ENCODE data around the gene RPUSD2.

The RPUSD2 gene, protein sequence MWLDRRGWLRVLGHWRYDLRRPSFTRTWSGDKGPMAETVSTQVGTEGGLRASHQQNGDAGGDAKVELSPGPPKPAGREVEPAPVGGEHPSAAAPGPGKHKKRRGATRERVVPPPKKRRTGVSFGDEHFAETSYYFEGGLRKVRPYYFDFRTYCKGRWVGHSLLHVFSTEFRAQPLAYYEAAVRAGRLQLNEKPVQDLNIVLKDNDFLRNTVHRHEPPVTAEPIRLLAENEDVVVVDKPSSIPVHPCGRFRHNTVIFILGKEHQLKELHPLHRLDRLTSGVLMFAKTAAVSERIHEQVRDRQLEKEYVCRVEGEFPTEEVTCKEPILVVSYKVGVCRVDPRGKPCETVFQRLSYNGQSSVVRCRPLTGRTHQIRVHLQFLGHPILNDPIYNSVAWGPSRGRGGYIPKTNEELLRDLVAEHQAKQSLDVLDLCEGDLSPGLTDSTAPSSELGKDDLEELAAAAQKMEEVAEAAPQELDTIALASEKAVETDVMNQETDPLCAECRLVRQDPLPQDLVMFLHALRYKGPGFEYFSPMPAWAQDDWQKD

DNA sequence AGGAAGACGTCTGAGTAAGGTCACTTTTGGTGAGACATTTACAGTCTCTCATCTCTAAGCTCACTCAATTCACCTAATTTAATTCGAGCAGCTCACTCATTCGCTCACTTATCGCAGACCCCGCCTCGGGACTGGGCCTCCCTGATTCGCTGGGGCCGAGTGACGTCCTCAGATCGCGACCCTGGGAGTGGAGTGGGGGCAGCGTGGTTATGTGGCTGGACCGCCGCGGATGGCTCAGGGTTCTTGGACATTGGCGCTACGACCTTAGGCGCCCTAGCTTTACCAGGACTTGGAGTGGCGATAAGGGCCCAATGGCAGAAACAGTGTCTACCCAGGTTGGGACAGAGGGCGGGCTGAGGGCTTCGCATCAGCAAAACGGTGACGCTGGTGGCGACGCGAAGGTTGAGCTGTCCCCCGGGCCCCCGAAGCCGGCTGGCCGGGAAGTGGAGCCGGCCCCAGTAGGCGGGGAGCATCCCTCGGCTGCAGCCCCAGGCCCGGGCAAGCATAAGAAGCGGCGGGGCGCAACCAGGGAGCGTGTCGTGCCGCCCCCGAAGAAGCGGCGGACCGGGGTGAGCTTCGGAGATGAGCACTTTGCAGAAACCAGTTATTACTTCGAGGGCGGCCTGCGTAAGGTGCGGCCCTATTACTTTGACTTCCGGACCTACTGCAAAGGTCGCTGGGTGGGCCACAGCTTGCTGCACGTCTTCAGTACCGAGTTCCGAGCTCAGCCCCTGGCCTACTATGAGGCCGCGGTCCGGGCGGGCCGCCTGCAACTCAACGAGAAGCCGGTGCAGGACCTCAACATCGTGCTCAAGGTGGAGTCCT, at the start of gene RPUSD2:
Gene RPUSD2 (plus strand): TSS at position 171 of the 825 bp plus-strand sequence. CDS start 39 bp downstream, at position 210.
- DNase-seq (ENCODE audit: low read depth), result peak; percentile 63

DNA sequence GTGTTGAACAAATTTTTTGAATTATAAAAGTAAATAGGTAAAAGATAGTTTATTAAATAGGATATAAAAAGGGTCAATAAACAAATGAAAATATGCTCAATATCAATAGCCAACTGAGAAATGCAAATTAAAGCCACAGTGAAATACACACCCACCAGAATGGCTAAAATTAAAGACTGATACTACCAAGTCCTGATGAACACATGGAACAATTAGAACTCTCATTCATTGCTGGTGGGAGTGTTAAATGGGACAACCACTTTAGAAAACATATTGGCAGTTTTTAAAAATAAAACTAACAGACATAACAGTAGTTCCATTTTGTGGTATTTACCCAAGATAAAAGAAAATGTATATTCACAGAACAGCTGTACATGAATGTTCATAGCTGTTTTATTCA, 45.5 kb upstream of the RPUSD2 start:
- no peak for DNase-seq (ENCODE audit: low read depth)

DNA sequence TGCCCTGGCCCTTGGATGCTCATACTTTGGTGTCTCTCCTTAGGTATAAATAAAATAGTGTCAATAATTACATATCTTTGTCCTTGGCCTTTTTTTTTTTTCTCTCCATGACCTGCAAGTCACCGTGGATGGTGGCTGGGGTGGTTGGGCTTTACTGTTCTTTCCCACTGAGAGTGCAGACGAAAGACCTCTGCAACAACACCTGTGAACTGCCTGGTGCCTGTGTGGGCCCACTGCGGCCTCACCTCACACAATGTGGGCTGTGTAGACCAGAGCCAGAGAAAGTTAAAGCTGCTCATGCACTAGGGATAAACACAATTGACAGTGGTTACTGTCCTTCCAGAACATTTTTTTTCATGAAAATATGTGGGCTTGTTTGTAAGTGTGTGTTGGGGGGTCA, 43.2 kb upstream of the RPUSD2 start:
- DNase-seq (ENCODE audit: low read depth), result no peak

DNA sequence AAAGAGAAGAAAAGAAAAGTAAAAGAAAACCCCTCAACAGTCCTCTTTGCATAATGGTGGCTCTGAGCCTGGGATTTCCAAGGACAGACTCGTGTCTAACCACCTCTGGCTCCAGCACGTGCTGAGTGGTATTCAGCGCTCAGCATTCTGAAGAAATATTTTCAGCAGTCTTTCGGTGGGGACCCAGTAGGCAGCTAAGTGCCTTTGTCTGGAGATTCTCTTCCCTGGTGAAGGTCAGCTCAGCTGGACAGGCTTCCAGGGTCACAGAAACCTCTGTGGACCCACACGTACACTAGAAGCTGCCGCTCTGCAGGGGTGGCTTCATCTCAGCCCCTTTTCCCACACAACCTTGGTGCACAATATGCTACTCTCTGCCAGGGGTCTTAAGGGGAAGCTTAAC, 40.3 kb upstream of the RPUSD2 start:
- no peak for DNase-seq (ENCODE audit: low read depth)

DNA sequence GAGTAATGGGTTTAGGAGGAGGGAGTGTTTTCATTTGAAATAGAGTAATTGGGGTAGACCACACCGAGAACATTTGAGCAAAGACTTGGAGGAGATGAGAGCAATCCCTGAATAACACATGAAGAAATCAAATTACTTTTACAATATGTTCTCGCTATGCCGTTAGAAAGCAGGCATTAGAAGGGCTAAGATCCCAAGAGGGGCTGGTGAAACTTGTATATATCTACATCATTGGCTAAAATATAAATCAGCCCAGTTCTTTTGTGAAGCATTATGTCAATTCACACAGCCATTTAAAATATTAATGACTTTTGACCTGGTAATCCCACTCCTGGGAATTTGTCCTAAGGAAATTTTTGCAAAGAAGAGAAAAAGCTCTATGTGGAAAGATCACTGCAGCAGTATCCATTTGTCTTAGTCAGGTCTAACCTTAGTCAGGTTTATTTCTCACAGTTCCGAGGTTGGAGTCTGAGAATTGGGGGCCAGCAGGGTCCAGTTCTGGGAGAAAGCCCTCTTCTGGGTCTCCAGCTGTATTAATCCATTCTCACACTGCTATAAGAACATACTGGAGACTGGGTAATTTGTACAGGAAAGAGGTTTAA, 35.2 kb upstream of the RPUSD2 start:
- no peak for DNase-seq (ENCODE audit: low read depth)

DNA sequence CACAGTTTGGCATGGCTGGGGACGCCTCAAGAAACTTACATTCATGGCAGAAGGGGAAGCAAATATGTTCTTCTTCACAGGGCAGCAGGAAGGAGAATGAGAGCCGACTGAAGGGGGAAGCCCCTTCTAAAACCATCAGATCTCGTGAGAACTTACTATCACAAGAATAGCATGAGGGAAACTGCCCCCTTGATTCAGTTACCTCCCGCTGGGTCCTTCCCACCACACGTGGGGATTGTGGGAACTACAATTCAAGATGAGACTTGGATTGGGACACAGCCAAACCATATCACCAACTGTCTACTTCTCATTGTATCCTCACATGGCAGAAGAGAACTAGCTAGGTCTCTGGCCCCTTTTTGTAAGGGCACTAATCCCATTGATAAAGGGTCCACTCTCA, 34.7 kb upstream of the RPUSD2 start:
- no peak for DNase-seq (ENCODE audit: low read depth)

DNA sequence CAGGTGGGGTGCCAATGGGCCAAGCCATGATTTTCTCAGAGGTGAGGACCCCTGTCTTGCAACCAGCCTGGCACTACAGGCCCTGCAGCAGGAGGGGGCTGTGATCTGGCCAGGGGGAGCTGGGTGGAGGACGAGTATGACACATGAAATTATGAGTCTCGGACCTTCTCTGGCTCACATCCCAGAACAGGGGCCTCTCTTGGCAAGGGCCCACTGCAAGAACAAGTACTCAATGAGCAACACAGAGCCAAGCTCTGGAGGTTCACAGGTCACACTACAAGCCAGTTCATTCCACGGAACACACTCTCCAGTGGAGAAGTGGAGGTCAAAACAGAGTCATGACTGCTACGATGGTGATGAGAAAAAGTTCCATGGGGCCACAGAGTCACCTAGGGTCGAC, 32.6 kb upstream of the RPUSD2 start:
- no peak for DNase-seq (ENCODE audit: low read depth)

DNA sequence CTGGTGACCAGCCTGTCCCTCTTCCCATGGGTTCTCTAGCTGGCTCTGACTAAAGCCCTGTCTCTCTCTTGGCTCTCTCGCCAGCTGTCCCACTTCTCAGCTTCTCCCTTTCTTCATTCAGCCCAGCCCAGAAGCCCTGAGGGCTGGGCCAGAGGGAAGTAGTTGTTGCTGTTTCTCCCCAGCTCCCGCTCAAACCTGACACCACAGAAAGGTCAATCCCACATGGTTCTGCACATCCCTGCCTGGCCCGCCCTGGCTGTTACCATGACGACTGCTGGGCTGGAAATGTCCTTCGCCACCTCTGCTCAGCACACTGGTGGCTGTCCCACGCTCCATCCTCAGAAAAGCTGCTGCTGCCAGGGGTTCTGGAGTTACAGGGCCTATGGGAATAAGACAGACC, 30.1 kb upstream of the RPUSD2 start:
- no peak for DNase-seq (ENCODE audit: low read depth)

DNA sequence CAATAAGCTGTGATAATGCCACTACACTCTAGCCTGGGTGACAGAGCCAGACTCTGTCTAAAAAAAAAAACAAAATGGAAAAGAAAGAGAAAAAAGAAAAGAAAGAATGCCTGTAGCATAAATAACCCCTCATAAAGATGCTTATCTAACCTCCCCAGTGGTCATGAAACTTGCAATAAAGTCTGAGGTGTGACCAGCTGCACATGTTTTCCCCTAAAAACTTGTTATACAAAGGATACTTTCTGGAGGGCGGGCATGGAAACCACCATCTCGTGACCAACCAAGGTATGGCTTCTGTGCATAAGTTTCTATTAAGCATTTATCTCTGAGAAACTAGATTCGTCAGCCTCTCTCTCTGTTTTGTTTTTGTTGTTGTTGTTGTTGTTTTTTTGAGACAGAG, 26.0 kb upstream of the RPUSD2 start:
- no peak for DNase-seq (ENCODE audit: low read depth)

DNA sequence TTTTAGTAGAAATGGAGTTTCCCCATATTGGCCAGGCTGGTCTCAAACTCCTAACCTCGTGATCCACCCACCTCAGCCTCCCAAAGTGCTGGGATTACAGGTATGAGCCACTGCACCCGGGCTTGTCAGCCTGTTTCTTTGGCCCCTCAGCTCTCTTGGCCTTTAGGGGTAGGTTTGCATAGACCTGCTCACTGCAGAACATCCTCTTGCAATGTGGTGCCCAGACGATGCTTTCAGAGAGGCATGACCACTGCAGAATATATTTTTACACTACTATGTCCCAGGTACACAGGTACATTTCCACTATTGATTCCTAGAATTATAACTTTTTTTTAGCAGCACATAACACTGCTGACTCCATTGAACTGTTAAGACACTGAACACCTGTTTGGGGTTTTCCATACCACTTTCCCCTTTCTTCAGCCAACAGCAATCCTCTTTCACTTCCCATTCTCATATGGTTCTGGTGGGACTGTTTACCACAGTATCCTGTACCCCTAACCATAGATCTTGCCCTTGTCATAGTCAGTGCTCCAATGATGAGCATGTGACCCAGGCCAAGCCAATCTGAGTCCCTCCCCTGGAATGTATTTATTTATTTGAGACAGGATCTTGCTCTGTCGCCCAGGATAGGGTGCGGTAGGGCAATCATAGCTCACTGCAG, 25.3 kb upstream of the RPUSD2 start:
- no peak for DNase-seq (ENCODE audit: low read depth)

DNA sequence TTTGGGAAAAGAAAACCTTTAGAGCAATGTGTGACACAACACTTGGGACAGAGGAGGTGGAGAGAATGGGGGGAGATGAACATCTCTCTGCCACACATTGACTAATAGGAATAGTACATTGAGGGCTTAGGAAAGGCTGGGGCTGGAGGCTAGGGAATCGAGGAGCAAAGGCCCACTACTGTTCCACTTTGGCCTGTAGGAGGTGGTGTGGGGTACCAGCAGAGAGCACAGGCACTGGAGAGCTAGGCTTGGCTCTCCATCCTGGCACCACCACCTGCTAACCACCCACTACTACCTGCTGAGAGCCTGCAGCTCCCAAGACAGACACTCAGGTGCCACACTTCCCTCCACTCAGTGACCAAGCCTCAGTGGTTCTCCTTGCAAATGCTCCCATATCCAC, 23.6 kb upstream of the RPUSD2 start:
- DNase-seq (ENCODE audit: low read depth), result no peak

DNA sequence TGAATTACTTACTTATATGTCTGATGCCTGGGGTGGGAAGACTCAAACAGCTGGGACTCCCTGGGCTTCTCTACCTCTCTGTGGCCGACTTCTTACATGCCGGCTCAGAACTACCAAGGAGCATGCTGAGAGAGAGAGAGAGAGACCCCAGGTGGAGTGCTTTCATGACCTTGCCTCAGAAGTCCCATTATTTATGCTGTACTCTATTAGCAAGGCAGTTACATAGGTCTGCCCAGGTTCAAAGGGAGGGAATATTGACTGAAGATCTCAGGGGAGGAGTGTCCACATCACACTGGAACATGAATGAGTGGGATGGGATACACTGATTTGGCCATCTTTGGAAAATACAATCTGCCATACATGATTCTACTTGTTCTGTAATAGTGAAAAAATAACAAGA, 20.5 kb upstream of the RPUSD2 start:
- no peak for DNase-seq (ENCODE audit: low read depth)

DNA sequence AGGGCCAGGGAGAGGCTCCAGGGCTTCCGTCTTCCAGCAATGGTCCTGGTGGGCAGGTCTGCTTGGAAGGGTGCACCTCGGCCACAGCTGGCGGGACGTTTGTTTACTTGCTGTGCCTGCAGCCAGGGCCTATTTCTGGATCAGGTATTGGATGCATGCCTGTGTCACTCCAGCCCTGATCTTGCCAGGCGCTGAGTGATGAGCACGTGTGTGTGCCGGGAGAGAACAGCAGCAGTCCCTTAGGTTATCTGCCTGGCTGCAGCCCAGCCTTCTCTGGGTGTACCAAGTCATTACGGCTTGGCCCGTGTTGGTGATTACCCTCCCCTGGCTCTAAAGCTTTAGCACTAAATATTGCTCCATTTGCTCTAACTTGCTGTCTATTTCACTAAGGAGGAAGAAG, 19.2 kb upstream of the RPUSD2 start:
- no peak for DNase-seq (ENCODE audit: low read depth)

DNA sequence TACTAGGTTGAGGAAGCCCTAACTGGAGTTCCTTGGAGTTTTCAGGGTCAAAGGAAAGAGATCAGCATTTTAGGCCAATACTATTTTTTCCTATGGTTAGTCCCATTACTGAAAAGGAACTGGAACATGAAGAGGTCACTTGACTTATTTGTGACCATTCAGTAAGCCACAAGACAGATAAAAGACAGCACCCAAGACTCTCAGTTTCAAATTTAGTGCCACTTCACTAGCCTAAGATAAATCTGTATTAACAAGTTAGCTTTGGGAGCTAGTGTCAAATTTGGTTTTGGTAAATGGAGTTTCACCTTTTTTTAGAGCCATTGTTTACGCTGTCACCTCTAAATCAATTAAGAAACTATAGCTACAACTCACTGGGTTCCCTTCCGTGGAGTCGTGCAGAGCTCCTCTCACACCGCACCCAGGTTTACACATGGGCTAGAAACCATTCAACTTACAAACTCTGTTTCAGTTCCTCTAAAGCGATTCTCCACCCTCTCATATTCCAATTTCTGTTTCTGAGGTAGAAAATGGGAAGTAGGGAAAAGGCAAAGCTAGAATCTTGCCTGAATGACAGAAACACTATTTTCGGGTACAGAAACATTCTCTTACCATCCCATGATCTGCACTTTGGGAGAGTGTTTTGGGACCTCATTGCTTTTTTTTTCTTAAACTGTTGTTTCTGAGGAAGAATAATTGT, 18.6 kb upstream of the RPUSD2 start:
- DNase-seq (ENCODE audit: low read depth), result no peak

DNA sequence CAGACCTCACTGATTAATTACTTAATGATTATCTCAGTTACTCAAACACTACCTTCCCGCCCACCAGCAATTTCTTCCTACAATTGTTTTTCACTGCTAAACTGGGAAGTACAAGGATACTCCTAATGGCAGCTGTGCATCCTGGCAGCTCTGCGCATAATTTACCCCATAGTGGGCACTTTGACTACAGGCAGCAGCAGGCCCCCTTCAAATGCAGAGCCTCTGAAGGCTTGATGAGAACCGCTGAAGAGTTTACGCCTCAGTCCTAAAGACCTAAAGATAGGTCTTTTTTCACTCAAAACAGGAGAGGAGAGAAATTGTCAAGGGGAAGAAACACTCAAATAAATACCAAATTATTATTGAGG, 15.0 kb upstream of the RPUSD2 start:
- no peak for DNase-seq (ENCODE audit: low read depth)

DNA sequence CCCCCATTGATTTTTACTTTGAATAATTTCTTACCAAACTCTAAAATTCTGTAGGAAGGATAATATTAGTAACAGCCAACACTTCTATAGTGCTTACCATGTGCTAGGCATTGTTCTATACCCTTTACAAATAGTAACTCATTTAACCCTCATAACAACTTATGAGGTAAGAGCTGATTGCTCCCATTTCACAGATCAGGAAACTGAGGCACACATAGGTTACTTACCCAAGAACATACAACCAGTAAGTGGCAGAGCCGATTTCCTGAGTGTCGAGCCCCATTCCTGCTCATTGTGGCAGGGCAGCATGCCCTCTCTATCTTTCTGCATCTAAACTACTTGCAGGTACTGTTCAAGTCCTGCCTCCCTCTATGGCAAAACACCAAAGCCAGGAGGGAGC, 13.2 kb upstream of the RPUSD2 start:
- no peak for DNase-seq (ENCODE audit: low read depth)

DNA sequence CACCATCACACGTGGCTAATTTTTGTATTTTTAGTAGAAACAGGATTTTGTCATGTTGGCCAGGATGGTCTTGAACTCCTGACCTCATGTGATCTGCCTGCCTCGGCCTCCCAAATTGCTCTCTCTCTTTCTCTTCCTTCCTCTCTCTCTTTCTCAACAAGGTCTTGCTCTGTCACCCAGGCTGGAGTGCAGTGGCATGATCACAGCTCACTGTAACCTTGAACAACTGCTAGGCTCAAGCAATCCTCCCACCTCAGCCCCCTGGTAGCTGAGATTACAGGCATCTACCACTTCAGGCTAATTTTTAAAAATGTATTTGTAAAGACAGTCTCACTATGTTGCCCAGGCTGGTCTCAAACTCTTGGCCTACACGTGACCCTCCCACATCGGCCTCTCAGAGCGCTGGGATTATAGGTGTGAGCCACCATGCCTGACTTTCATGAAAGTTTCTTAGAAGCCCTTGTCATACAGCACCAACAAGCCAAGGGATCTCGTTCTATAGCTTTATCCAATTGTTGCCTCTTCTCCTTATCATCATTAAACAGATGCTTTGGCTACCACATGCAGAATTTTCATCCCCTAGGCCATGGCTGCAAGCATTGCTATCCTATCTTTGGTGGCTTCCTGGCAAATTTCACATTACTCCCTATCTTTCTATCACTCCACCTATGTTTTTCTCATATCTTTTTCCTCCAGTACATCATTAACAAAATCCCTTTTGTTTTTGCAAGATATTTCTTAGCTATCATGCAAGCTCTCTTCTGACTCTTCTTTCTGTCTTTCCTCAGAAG, 10.0 kb upstream of the RPUSD2 start:
- DNase-seq (ENCODE audit: low read depth), result no peak

DNA sequence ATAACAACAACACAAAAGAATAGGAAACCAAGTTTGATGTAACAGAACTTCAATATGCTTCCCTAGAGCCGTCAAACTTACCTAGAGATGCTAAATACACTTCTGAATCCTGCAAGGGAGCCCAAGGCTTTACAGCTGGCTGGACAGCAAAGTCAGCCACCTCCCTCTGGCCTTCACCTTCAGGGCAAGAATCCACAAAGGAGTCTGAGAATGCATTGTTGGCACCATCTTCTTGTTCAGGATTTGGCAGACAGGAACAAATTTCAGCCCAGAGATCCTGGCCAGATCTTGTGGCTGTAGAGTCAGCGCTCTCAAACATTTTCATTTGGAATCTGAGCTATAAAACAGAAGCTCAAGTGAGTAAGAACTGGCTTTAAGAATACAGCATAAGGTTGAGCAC, 6.4 kb upstream of the RPUSD2 start:
- no peak for DNase-seq (ENCODE audit: low read depth)

DNA sequence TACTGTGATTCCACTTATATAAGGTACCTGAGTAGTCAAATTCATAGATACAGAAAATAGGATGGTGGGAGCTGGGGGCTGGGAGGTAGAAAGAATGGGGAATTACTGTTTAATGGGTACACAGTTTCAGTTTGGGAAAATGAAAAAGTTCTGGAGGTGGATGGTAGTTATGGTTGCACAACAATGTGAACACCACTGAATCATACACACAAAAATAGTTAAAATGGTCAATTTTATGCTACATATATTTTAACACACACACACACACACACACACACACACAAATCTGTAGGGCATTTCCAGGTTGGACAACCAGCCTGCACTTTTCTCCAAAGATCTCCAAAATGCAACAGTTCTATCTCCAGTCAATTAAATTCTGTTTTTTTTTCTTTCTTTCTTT, 5.7 kb upstream of the RPUSD2 start:
- DNase-seq (ENCODE audit: low read depth), result no peak

DNA sequence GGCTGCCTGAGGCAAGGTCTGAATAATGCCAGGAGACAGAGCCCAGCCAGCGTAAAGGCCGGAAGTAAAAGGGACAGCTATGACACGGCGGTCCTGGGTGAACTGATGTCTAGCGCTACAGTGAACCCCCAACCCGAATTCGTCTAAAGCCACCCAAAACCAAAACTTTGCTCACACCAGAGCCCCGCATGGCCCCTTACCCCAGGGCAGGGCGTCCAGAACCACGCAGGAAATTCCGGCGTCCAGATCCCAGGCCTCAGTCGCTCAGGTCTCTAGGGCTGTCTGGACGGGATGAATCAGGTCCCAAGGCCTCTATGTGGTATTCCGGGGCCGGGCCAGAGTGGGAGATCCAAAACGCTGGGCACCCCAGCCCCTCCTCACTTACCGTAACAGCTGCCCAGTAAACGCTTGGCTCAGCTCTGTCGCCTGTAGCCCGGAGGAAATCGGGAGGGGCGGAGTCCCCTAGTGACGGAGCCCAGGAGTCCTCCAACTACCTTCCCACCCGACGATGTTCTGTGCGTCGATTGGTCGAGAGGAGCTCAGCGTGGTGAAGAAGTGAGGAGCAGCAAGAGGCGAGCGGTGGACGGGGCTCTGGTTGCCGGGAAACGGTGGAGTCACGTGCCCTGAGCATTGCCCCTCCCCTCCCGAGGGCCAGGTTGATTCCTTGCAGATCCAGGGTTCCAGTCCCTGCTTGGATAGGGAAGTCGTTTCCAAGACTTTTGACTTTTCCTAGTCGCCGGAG, 4.3 kb upstream of the RPUSD2 start, which contains the start of gene CCDC32:
Gene CCDC32 (minus strand): TSS at position 452 of the 742 bp plus-strand sequence. CDS start 2,027 bp downstream, outside the sequence.
- DNase-seq (ENCODE audit: low read depth), result peak; percentile 96

All from non-pigmented ciliary epithelial cell (primary cell).